HL-60 (cell line): ENCODE measurements around the gene DTNBP1.

ENCODE experiments used
- DNase-seq, 2 experiments: peaks; one replicate each; pipeline ENCODE4 v3.0.0-alpha.2; 2010 to 2020; ENCODE audit warnings: low read depth in 1 of 2, low spot score in 1 of 2
- H3K27ac ChIP-seq: fragments of 250-450 bp; sonication (Bioruptor Pico); replicated peaks from 2 replicates; pipeline ENCODE4 v1.5.1; 2020; ENCODE audit warnings: mild to moderate bottlenecking, moderate library complexity
- H3K27me3 ChIP-seq: fragments of 250-450 bp; sonication (Bioruptor Pico); 2 replicates; pipeline ENCODE4 v1.5.1; 2021; ENCODE audit warnings: mild to moderate bottlenecking, moderate library complexity; ENCODE audit not compliant: insufficient read depth, poor library complexity, severe bottlenecking
- H3K4me3 ChIP-seq: replicated peaks from 2 replicates; pipeline ENCODE4 v1.5.1; 2011; ENCODE audit warnings: mild to moderate bottlenecking, control low read depth, low read length; ENCODE audit not compliant: insufficient read depth
- CTCF ChIP-seq: IDR thresholded peaks from one replicate; pipeline ENCODE4 v1.5.1; 2011; ENCODE audit warnings: low read length, control low read depth, inconsistent platforms; ENCODE audit not compliant: insufficient read depth
- GABPA ChIP-seq: IDR thresholded peaks from 2 replicates; pipeline ENCODE4 v1.6.1; 2012; ENCODE audit warnings: low read depth
- POLR2AphosphoS5 ChIP-seq: IDR thresholded peaks from 2 replicates; pipeline ENCODE4 v1.6.1; 2012; ENCODE audit warnings: low read depth
- REST ChIP-seq: IDR thresholded peaks from 2 replicates; pipeline ENCODE4 v1.6.1; 2012; ENCODE audit warnings: low read depth; ENCODE audit not compliant: insufficient replicate concordance
- SPI1 ChIP-seq: IDR thresholded peaks from 2 replicates; pipeline ENCODE4 v1.6.1; 2012; ENCODE audit warnings: low read depth, mild to moderate bottlenecking, borderline replicate concordance

DTNBP1 gene

GRCh38 chr6:15538106-15538505, 124.7 kb downstream of the DTNBP1 start:
- TF ChIP-seq REST (no peak), GABPA (no peak), SPI1 (no peak), POLR2AphosphoS5 (no peak), CTCF (no peak)
- Histone ChIP-seq H3K27ac (no peak overlapping the region), H3K4me3 (no peak overlapping the region), H3K27me3 (no peaks in the 10 kb centered on the region)
- DNase-seq = no peak

- TF ChIP-seq REST = no peak
- TF ChIP-seq GABPA = no peak
- no peak for TF ChIP-seq POLR2AphosphoS5
- TF ChIP-seq CTCF = no peak
- no peak for TF ChIP-seq SPI1
- H3K4me3 ChIP-seq = no peak overlapping the region
- no peaks in the 10 kb centered on the region for H3K27me3 ChIP-seq
- DNase-seq = peak in 1 of 2 experiments; percentile 63
- H3K27ac ChIP-seq = peak overlapping the region; percentile 77
Measured at GRCh38 chr6:15536198-15536955, 126.5 kb downstream of the DTNBP1 start.

GRCh38 chr6:15535495-15536197, 127.2 kb downstream of the DTNBP1 start:
- TF ChIP-seq CTCF (no peak), SPI1 (no peak), POLR2AphosphoS5 (no peak), REST (no peak), GABPA (no peak)
- no peak overlapping the region for H3K4me3 ChIP-seq
- DNase-seq = no peak
- H3K27me3 ChIP-seq = no peaks in the 10 kb centered on the region
- peak overlapping the region; percentile 77 for H3K27ac ChIP-seq
